ENCODE measurements around the gene LARGE2. TPM values are rescaled to one million over a fixed set of nuclear protein-coding genes. Genes with fewer than 3 reads are reported as not detected.

Gene LARGE2
- total and polyA plus RNA-seq, 9 of the 15 experiments (the other 6 are each of a cell fraction or from before 2014, with no cell fraction given): 0.56 to 14.1 (median 6.6) TPM

- TF ChIP-seq RCOR1 (IDR thresholded peaks at IDR 0.05; ENCODE audit: borderline replicate concordance in 1 of 2, low read depth in 2 of 2, low read length in 2 of 2): 0 out of 4 replicates have a peak, but pooled peaks of 1 of the 2 experiments have one; percentile 27
- peak; percentile 73 for TF ChIP-seq DPF2 (IDR thresholded peaks at IDR 0.05)
- no peak for TF ChIP-seq E2F5 (CRISPR knock-in tag; IDR thresholded peaks at IDR 0.05)
- TF ChIP-seq, protein P1, sequence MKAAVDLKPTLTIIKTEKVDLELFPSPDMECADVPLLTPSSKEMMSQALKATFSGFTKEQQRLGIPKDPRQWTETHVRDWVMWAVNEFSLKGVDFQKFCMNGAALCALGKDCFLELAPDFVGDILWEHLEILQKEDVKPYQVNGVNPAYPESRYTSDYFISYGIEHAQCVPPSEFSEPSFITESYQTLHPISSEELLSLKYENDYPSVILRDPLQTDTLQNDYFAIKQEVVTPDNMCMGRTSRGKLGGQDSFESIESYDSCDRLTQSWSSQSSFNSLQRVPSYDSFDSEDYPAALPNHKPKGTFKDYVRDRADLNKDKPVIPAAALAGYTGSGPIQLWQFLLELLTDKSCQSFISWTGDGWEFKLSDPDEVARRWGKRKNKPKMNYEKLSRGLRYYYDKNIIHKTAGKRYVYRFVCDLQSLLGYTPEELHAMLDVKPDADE (conservative IDR thresholded peaks at IDR 0.05; ENCODE audit: control insufficient read depth, low read depth, low read length): peak; percentile 75; the same call in 1 of the 2 replicates
- peak; percentile 84 for TF ChIP-seq ARID1B (IDR thresholded peaks at IDR 0.05)
- peak; percentile 47 for TF ChIP-seq CREM (IDR thresholded peaks at IDR 0.05; ENCODE audit: low read depth)
- TF ChIP-seq, protein P2, sequence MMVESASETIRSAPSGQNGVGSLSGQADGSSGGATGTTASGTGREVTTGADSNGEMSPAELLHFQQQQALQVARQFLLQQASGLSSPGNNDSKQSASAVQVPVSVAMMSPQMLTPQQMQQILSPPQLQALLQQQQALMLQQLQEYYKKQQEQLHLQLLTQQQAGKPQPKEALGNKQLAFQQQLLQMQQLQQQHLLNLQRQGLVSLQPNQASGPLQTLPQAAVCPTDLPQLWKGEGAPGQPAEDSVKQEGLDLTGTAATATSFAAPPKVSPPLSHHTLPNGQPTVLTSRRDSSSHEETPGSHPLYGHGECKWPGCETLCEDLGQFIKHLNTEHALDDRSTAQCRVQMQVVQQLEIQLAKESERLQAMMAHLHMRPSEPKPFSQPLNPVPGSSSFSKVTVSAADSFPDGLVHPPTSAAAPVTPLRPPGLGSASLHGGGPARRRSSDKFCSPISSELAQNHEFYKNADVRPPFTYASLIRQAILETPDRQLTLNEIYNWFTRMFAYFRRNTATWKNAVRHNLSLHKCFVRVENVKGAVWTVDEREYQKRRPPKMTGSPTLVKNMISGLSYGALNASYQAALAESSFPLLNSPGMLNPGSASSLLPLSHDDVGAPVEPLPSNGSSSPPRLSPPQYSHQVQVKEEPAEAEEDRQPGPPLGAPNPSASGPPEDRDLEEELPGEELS (CRISPR knock-in tag; IDR thresholded peaks at IDR 0.05; ENCODE audit: borderline replicate concordance): peak; percentile 60; the same call in 1 of the 2 replicates
- no peak for TF ChIP-seq E2F4 (CRISPR knock-in tag; IDR thresholded peaks at IDR 0.05; ENCODE audit: low read depth)
- no peak for TF ChIP-seq GABPB2 (CRISPR knock-in tag; conservative IDR thresholded peaks at IDR 0.05)
- no peak for TF ChIP-seq RBM15 (IDR thresholded peaks at IDR 0.05; ENCODE audit: insufficient read depth, low read length)
- peak; percentile 59; the same call in 1 of the 2 replicates for TF ChIP-seq SMARCA4 (IDR thresholded peaks at IDR 0.05)
- peak; percentile 74; the same call in 1 of the 2 replicates for TF ChIP-seq NR2C2 (CRISPR knock-in tag; IDR thresholded peaks at IDR 0.05)
- TF ChIP-seq NR2C2 (tag; IDR thresholded peaks at IDR 0.05): no peak
- TF ChIP-seq MEIS2 (IDR thresholded peaks at IDR 0.05; ENCODE audit: partially characterized antibody): peak; percentile 41
- TF ChIP-seq HNRNPUL1 (IDR thresholded peaks at IDR 0.05; ENCODE audit: low read length): no peak
- peak; percentile 82 for TF ChIP-seq TAL1 (IDR thresholded peaks at IDR 0.05)
- TF ChIP-seq TAF9B (IDR thresholded peaks at IDR 0.05; ENCODE audit: partially characterized antibody): no peak
- 0 out of 2 replicates have a peak, but pooled peaks have one; percentile 49 for TF ChIP-seq ESRRA (IDR thresholded peaks at IDR 0.05; ENCODE audit: borderline replicate concordance, low read depth)
- no peak for TF ChIP-seq ETV5 (CRISPR knock-in tag; IDR thresholded peaks at IDR 0.05; ENCODE audit: low read depth)
- TF ChIP-seq PKNOX1 (IDR thresholded peaks at IDR 0.05): peak; percentile 61; the same call in 1 of the 2 replicates
- TF ChIP-seq DMBX1 (CRISPR knock-in tag; IDR thresholded peaks at IDR 0.05; ENCODE audit: borderline replicate concordance): peak; percentile 46; the same call in 1 of the 2 replicates
- no peak for TF ChIP-seq ZNF75A (CRISPR knock-in tag; IDR thresholded peaks at IDR 0.05)
- TF ChIP-seq TCF3 (CRISPR knock-in tag; IDR thresholded peaks at IDR 0.05): peak; percentile 89
- 0 out of 2 replicates have a peak, but pooled peaks have one; percentile 24 for TF ChIP-seq ZEB2 (IDR thresholded peaks at IDR 0.05)
Measured at GRCh38 chr11:45904309-45904915, 18.0 kb upstream of the LARGE2 start (continued).

Measured in K562 (cell line).